NB4 (cell line): ENCODE data around the gene SNUPN.
"Not testable (repeated sequence)": the region's sequence is repeated elsewhere in the genome, so short reads cannot be mapped to it uniquely, and the experiment has no call there.

ENCODE experiments used
- DNase-seq: peaks from one replicate; pipeline ENCODE4 v3.0.0; 2010; ENCODE audit warnings: low read depth
- H3K4me3 ChIP-seq: one replicate; pipeline ENCODE4 v1.5.1; 2011; ENCODE audit warnings: mild to moderate bottlenecking, low read depth, low read length, moderate library complexity
- MYC ChIP-seq: IDR thresholded peaks from 2 replicates; pipeline ENCODE4 v1.6.1; 2011; ENCODE audit warnings: low read depth, low read length
- POLR2A ChIP-seq: IDR thresholded peaks from 2 replicates; pipeline ENCODE4 v1.6.1; 2011; ENCODE audit warnings: mild to moderate bottlenecking; ENCODE audit not compliant: insufficient read length; ENCODE audit errors: extremely low read depth
- TF ChIP-seq, protein P1 (sequence below): IDR thresholded peaks from one replicate; pipeline ENCODE4 v1.5.1; 2012; ENCODE audit warnings: low read depth, low read length
- TF ChIP-seq, protein P2 (sequence below): IDR thresholded peaks from 2 replicates; pipeline ENCODE4 v1.6.1; 2011; ENCODE audit warnings: low read depth, low read length

The SNUPN gene

DNA sequence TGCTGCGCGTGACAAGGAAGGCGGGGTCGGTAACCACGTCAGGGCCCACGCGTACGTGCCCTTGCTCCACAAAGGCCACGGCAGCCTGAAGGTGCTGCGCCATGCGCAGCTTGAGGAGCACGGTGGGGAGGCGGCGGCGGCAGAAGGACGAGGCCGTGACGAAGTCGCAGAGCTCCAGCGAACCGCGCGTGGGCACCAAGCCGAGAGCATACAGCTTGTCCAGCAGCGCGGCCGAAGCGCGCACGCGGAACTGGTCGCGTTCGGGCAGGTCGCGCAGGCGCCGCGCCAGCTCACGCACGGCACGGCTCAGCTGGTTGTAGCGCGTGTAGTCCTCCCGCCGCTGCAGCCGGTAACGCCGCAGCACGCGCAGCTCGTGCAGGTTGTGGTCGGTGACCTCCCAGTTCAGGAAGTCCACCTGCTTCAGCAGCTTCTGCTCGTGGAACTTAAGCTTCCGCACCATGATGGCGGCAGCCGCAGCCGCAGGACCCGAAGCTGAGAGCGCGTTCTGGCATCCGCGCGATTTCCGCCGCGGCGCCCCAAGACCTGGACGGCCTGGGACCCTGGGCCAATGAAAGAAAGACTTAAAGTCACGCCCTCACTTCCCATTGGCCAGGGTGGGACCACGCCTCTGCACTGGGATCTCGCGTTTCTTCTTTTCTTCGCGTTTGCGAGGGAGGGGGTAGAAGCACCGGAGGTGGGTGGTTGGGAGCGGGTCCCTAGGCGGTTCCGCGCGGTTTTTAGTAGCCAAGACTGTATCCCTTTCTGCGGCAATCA, 14.4 kb upstream of the SNUPN start, which contains the start of gene IMP3:
Gene IMP3, minus strand, starts transcription at position 516 of the 774 bp plus-strand sequence. Its CDS starts 56 bp downstream, at position 460.
- peak within 1 kb of the TSS; percentile 84 for H3K4me3 ChIP-seq
- DNase-seq = peak; percentile 100
- TF ChIP-seq, protein P1, sequence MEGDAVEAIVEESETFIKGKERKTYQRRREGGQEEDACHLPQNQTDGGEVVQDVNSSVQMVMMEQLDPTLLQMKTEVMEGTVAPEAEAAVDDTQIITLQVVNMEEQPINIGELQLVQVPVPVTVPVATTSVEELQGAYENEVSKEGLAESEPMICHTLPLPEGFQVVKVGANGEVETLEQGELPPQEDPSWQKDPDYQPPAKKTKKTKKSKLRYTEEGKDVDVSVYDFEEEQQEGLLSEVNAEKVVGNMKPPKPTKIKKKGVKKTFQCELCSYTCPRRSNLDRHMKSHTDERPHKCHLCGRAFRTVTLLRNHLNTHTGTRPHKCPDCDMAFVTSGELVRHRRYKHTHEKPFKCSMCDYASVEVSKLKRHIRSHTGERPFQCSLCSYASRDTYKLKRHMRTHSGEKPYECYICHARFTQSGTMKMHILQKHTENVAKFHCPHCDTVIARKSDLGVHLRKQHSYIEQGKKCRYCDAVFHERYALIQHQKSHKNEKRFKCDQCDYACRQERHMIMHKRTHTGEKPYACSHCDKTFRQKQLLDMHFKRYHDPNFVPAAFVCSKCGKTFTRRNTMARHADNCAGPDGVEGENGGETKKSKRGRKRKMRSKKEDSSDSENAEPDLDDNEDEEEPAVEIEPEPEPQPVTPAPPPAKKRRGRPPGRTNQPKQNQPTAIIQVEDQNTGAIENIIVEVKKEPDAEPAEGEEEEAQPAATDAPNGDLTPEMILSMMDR = no peak
- TF ChIP-seq POLR2A (peak; percentile 99), MYC (peak; percentile 86)
- TF ChIP-seq, protein P2, sequence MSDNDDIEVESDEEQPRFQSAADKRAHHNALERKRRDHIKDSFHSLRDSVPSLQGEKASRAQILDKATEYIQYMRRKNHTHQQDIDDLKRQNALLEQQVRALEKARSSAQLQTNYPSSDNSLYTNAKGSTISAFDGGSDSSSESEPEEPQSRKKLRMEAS = peak; percentile 86

- peak overlapping the region; percentile 84 for H3K4me3 ChIP-seq
- DNase-seq = peak; percentile 27
- TF ChIP-seq, protein P2 = peak; percentile 83
- TF ChIP-seq POLR2A (no peak), MYC (0 out of 2 replicates have a peak, but pooled peaks have one; percentile 6)
Measured at GRCh38 chr15:75639191-75639708, 13.7 kb upstream of the SNUPN start.

GRCh38 chr15:75637245-75638009, 11.9 kb upstream of the SNUPN start:
- DNase-seq = no peak
- H3K4me3 ChIP-seq = peak overlapping the region; percentile 84
- TF ChIP-seq, protein P2 = no peak
- TF ChIP-seq, protein P1 = no peak
- TF ChIP-seq MYC = no peak
- no peak for TF ChIP-seq POLR2A

DNA sequence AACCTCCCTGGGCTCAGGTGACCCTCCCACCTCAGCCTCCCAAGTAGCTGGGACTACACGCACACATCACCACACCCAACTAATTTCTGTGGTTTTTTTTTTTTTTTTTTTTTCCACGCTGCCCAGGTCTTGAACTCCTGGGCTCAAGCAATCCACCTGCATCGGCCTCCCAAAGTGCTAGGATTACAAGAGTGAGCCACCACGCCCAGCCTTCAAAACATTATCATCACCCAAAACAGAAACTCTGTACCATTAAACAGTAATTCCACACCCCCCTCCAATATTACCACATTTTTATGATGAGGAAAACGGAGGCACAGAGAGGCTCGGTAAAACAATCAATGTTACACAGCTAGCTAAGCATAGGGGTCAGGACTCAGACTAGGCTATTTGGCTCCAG, 10.5 kb upstream of the SNUPN start:
- DNase-seq = no peak
- H3K4me3 ChIP-seq = no peak overlapping the region
- no peak for TF ChIP-seq MYC
- TF ChIP-seq, protein P1 = no peak

DNA sequence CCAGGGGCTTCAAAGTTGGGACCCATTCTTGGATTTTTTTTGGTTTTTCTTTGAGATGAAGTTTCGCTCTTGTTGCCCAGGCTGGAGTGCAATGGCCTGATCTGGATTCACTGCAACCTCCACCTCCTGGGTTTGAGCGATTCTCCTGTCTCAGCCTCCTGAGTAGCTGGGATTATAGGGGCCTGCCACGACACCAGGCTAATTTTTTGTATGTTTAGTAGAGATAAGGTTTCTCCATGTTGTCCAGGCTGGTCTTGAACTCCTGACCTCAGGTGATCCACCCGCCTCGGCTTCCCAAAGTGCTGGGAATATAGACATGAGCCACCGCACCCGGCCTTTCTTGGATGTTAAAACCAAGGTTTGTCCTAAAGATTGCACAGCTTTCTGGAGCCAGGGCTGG, 8.4 kb upstream of the SNUPN start:
- DNase-seq, H3K4me3 ChIP-seq: not testable (repeated sequence)

DNA sequence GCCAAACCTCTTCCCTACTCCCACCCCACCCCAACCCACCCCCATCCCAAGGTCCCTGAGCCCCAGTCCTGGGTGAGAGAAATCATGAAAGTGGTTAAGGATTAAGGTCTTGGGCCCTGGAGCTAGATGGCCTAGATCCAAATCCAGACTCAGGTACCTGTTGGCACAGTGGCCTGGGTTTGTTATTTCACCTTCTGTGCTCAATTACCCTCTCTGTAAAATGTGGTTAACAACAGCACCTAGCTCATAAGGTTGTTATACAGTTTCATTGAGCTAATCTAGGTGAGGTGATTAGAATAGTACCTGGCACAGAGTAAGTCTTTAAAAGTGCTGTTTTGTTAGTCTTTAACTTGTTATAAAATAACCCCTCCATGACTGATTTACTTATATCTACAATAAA, 6.4 kb upstream of the SNUPN start:
- no peak for DNase-seq
- TF ChIP-seq POLR2A = no peak
- H3K4me3 ChIP-seq = no peak overlapping the region

GRCh38 chr15:75622505-75622904, 3.0 kb downstream of the SNUPN start:
- no peak for TF ChIP-seq MYC
- TF ChIP-seq, protein P2 = no peak
- no peak for TF ChIP-seq POLR2A
- TF ChIP-seq, protein P1 = no peak
- no peak overlapping the region for H3K4me3 ChIP-seq

More at GRCh38 chr15:75622505-75622904, 3.0 kb downstream of the SNUPN start:
- no peak for DNase-seq
